Naive thymus-derived CD8-positive, alpha-beta T cell (primary cell): ENCODE data around the gene PPFIBP1. TPM values are rescaled to one million over a fixed set of nuclear protein-coding genes. Genes with fewer than 3 reads are reported as not detected.
"Not testable (repeated sequence)": the region's sequence is repeated elsewhere in the genome, so short reads cannot be mapped to it uniquely, and the experiment has no call there.

ENCODE experiments used
- ATAC-seq, 2 donors: fragments of 150-1000 bp; cut with Tn5 transposase in 1 of 2; sonication (Bioruptor Pico), chemical (Tn5 transposase) in 1 of 2; 1 replicate in 1 of 2; 2 replicates in 1 of 2; pipeline ENCODE4 v1.10.0; 2021; ENCODE audit warnings: mild to moderate bottlenecking in 2 of 2, moderate library complexity in 2 of 2
- POLR2A ChIA-PET: fragments of 350-600 bp; sonication (Branson Sonifier 250); formaldehyde crosslinking; loops from one replicate; lab custom pipeline; 2021; ENCODE audit warnings: antibody characterized with exemption; lab: Charles Lee
- DNase-seq, 10 donors: peaks; one replicate each; pipeline versions ENCODE4 v3.0.0 to v3.0.0-alpha.2; 2020 to 2022
- H3K27ac Mint-ChIP-seq, 10 donors: one replicate each; pipeline ENCODE4 v1.8.0; 2020 to 2022; ENCODE audit warnings: mild to moderate bottlenecking in 10 of 10, mixed read lengths in 10 of 10, moderate library complexity in 4 of 10, inconsistent platforms in 1 of 10
- H3K27me3 Mint-ChIP-seq, 5 donors: one replicate each; pipeline ENCODE4 v1.8.0; 2021 to 2022; ENCODE audit warnings: mixed read lengths in 5 of 5
- H3K36me3 Mint-ChIP-seq, 3 donors: one replicate each; pipeline ENCODE4 v1.8.0; 2020 to 2022; ENCODE audit warnings: mixed read lengths in 3 of 3, mild to moderate bottlenecking in 2 of 3, inconsistent platforms in 1 of 3
- H3K4me1 Mint-ChIP-seq, 4 donors: one replicate each; pipeline ENCODE4 v1.8.0; 2021 to 2022; ENCODE audit warnings: mixed read lengths in 4 of 4
- H3K4me3 Mint-ChIP-seq, 10 donors: one replicate each; pipeline ENCODE4 v1.8.0; 2020 to 2022; ENCODE audit warnings: mild to moderate bottlenecking in 10 of 10, mixed read lengths in 10 of 10, moderate library complexity in 6 of 10, inconsistent platforms in 1 of 10
- H3K9me3 Mint-ChIP-seq, 9 donors: one replicate each; pipeline ENCODE4 v1.8.0; 2020 to 2022; ENCODE audit warnings: mixed read lengths in 9 of 9, mild to moderate bottlenecking in 3 of 9, inconsistent platforms in 1 of 9, moderate library complexity in 1 of 9
- polyA plus RNA-seq, 3 donors: library from polyadenylated mRNA; unstranded; fragments of 300-500 nt; fragmentation: Illumina TruSeq; gene quantifications; one replicate each; pipeline ENCODE4 v1.2.3, GENCODE V29; 2021
- total RNA-seq, 8 experiments: library from RNA in 2 of 8; stranded (reverse) in 2 of 8; gene quantifications; one replicate each; pipeline ENCODE4 v1.2.3 and lab custom pipeline; 2021 to 2026

Gene PPFIBP1
- total and polyA plus RNA-seq, 5 experiments from 2014 or later: 3.8 to 9.2 (median 4.1) TPM

DNA sequence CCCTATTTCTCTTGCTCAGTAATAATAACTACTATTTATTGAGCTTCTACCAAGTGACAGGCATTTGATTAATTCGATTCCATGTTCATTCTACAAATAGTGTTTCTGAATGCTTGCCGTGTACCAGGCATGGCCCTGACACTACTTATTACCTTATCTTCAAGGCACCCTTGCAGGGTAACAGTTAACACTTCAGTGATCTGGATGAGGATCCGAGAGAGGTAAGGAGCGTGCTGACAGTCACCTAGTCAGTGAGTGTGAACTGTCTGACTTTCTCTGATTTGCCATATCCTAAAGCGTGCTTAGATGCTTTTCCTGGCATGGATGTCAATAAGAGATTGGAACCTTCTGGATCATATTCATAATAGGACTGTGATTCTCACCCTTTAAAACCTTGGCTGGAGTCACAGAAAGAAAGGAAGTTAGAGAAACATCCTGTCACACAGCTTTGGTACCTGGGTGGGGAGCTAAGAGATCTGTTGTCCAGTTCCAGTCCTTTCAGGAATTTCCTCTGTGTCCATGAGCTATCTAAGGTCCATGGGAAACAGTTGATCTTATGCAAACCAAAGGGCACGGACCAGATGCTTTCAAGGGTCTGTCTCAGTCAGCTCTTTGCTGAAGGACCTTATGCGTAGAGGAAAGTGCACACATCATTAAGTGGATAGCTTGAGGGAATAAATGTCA, 54.8 kb downstream of the PPFIBP1 start:
- H3K4me3 Mint-ChIP-seq: no peak overlapping the region
- no peak for DNase-seq
- H3K4me1 Mint-ChIP-seq: peaks cover 2 to 26% (median 13%) of the 10 kb centered on the region in 4 donors
- peaks cover 0 to 8% (median 0%) of the 10 kb centered on the region in 3 donors for H3K36me3 Mint-ChIP-seq
- H3K9me3 Mint-ChIP-seq: no peaks in the 10 kb centered on the region
- H3K27me3 Mint-ChIP-seq: no peaks in the 10 kb centered on the region
- ATAC-seq: no peak
- H3K27ac Mint-ChIP-seq: peak overlapping the region in 1 of 10 donors; percentile 7
- POLR2A ChIA-PET: no interaction called here

DNA sequence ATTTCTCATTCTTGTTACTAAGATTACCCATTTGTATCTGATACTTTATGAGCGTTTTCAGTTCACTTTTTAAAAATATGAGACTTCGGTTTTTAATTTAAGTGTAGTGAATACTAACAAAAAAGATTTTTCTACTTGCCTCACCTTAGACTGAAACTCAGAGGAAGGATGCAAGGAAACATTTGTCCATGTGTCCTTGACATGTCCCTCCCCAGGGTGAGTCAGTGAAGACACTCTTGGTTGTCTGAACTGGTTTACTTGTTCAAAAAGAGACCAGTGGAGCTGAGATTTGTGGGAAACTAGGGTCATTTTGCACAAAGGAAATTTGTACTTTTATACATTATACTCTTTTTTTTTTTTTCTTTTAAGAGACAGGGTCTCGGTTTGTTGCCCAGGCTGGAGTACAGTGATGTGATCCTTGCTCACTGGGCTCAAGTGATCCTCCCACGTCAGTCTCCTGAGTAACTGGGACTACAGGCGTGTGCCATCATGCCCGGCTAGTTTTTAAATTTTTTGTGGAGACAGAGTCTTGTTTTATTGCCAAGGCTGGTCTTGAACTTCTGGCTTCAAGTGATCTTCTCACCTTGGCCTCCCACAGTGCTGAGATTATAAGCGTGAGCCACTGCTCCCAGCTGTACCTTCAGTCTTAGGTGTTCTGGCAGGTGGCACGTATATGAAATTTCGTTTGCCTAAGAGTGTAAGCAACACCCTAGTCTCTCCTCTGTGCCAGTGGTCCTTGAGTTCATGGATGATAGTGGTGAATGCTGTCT, 56.7 kb downstream of the PPFIBP1 start:
- POLR2A ChIA-PET: no interaction called here
- peak overlapping the region in 1 of 10 donors; percentile 57 for H3K27ac Mint-ChIP-seq

DNA sequence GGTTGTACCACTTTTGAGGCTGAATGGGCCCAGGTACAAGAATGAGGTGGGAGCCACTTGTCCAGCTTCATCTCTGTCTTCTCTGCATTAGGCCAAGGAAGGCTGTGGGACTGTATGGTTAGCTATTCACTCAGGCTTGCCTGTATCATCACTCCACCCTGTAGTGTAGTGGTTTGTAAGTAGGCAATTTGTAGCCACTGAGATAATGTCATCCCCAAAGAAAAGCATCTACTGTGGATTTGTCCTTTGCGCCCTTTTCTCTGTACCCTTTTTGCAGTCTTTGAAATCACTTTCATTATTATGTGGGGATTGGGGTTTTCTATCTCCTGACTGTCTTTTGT, 57.3 kb downstream of the PPFIBP1 start:
- H3K36me3 Mint-ChIP-seq, H3K27me3 Mint-ChIP-seq, H3K27ac Mint-ChIP-seq, ATAC-seq, H3K9me3 Mint-ChIP-seq, H3K4me3 Mint-ChIP-seq, POLR2A ChIA-PET, DNase-seq: not testable (repeated sequence)
- peaks cover 2 to 24% (median 9%) of the 10 kb centered on the region in 4 donors for H3K4me1 Mint-ChIP-seq

More for the DNA sequence above, 56.7 kb downstream of the PPFIBP1 start:
- peaks cover 2 to 22% (median 9%) of the 10 kb centered on the region in 4 donors for H3K4me1 Mint-ChIP-seq
- H3K4me3 Mint-ChIP-seq: no peak overlapping the region
- DNase-seq (no peak), ATAC-seq (no peak)
- H3K36me3 Mint-ChIP-seq: peaks cover 0 to 8% (median 0%) of the 10 kb centered on the region in 3 donors
- H3K9me3 Mint-ChIP-seq: no peaks in the 10 kb centered on the region
- H3K27me3 Mint-ChIP-seq: no peaks in the 10 kb centered on the region

DNA sequence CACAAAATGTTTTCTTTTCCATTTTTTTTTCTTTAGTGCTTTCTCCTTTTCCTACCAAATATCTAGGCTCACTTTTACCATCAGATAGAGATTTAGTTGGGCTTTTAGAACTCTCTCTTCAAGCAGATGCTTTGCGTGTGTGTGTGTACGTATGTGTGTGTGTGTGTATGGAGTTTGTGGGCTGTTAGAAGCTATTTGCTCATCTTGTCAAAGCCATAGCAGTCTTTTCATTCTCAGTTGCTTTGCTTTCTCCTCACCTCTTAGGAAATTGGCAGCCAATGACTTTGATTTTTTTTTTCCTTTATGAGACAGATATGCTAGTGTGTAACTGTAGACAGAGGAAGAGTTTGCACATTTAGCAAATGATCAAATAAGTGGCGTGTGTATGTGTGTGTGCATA, 57.8 kb downstream of the PPFIBP1 start:
- H3K9me3 Mint-ChIP-seq, H3K36me3 Mint-ChIP-seq, H3K27me3 Mint-ChIP-seq, DNase-seq, H3K27ac Mint-ChIP-seq, ATAC-seq, H3K4me3 Mint-ChIP-seq, POLR2A ChIA-PET: not testable (repeated sequence)
- peaks cover 2 to 24% (median 7%) of the 10 kb centered on the region in 4 donors for H3K4me1 Mint-ChIP-seq

DNA sequence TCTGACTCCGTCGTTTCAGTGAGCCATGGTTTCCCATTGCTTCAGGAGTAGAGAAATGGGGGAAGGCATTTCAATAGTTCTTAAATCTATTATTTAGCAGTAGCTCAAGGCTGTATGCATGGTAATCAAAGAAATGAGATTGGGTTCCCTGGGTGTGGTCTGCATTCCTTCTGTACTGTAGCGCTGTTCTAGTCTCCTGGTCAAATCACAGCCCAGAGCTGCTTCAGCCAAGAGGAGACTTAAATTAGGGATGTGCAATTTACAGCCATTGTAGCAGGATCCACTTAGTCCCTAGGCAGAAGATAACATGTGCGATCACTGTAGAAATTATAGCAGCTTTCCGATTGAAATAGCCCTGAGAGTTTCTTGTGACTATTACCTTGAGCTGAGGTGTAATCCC, 58.4 kb downstream of the PPFIBP1 start:
- ATAC-seq, H3K4me3 Mint-ChIP-seq, H3K27ac Mint-ChIP-seq, POLR2A ChIA-PET, DNase-seq, H3K27me3 Mint-ChIP-seq, H3K9me3 Mint-ChIP-seq, H3K36me3 Mint-ChIP-seq: not testable (repeated sequence)
- H3K4me1 Mint-ChIP-seq: peaks cover 2 to 24% (median 6%) of the 10 kb centered on the region in 4 donors

DNA sequence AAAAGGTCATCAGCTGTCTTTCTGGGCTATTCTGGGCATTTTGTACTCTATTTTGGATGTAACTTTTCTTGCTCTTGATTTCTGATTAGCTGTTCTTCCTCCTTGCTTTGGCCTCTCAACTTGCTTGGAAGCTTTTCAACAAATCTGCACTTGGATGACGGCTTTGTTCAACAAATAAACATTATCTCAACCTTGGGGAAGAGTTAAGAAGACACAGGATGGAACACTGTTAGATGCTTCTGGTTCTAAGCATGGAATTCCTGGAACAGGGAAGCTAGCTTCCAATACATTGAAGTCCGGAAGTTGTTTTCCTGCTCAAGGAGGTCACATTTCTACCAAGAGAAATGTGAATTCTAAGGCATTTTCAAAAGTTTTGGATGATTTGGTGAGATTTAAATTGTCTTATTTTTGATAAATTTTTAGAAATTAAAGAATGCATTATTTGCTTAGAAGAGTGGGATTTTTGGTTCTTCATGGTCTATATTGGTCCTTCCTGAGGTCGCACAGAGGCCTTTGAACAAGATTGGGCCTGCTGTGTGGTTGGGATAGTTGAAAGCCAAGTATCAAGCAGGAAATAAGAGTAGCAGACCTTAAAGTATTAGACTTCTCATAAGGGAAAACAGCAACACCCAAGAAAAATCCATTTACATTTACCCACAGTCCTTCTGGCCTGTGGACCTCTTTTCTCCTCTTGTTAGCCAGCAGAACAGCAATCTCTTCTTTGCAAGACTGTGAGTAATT, 59.2 kb downstream of the PPFIBP1 start:
- Mint-ChIP-seq H3K4me3 (no peak overlapping the region), H3K4me1 (peaks cover 6 to 31% (median 11%) of the 10 kb centered on the region in 4 donors), H3K9me3 (no peaks in the 10 kb centered on the region), H3K36me3 (peaks cover 0 to 8% (median 0%) of the 10 kb centered on the region in 3 donors), H3K27ac (no peak overlapping the region), H3K27me3 (no peaks in the 10 kb centered on the region)
- POLR2A ChIA-PET: no interaction called here
- no peak for ATAC-seq
- no peak for DNase-seq

DNA sequence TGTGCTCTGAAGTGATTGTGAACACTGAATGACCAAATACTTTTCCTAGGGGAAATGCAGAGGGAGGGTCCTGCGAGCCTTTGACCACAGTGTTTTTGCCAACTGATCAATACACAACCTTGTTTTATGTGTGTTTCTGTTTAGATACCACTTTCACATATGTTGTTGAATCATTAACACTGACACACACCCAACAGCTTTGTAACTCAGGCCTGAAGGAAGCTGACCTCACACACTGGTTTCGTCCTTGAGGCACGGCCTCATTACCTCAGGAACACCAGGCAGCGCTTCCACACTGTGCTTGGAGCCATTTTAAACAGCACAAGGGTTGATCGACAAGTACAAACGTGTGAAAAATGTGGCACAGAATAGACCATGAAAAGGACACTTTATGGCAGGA, 60.0 kb downstream of the PPFIBP1 start:
- peaks cover 6 to 31% (median 15%) of the 10 kb centered on the region in 4 donors for H3K4me1 Mint-ChIP-seq
- no peak overlapping the region for H3K4me3 Mint-ChIP-seq
- no peak for ATAC-seq
- POLR2A ChIA-PET: no interaction called here
- peaks cover 0 to 4% (median 0%) of the 10 kb centered on the region in 3 donors for H3K36me3 Mint-ChIP-seq
- no peak for DNase-seq
- no peak overlapping the region for H3K27ac Mint-ChIP-seq
- H3K9me3 Mint-ChIP-seq: no peaks in the 10 kb centered on the region
- H3K27me3 Mint-ChIP-seq: no peaks in the 10 kb centered on the region

DNA sequence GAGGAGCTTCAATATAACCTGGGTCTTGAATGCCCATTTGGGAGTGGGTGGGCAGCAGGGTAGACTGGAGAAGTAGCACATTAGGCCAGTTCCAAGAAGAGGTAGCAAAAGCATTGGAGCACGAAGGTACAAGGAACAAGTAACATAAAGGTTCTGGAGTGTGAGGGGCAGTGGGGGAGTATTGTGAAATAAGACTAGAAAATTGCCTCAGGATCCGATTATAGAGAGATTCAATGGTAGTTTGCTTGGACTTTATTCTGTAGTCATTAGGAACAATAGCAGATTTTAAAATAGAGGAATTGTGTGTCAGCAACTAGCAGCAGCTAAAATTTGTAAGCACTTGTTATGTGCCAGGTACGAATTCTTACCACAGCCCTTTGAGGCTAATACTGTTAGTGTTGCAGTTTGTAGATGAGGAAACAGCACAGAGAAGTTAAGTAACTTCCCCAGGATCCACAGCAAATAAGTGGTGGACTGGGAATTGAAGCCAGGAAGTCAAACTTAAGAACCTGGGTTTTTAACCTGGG, 61.8 kb downstream of the PPFIBP1 start:
- no peaks in the 10 kb centered on the region for H3K27me3 Mint-ChIP-seq
- POLR2A ChIA-PET: no interaction called here
- H3K4me1 Mint-ChIP-seq: peaks cover 6 to 25% (median 11%) of the 10 kb centered on the region in 4 donors
- no peaks in the 10 kb centered on the region for H3K9me3 Mint-ChIP-seq
- DNase-seq: no peak
- H3K36me3 Mint-ChIP-seq: peaks cover 0 to 4% (median 0%) of the 10 kb centered on the region in 3 donors
- no peak for ATAC-seq
- H3K4me3 Mint-ChIP-seq: no peak overlapping the region
- peak overlapping the region in 1 of 10 donors; percentile 26 for H3K27ac Mint-ChIP-seq

DNA sequence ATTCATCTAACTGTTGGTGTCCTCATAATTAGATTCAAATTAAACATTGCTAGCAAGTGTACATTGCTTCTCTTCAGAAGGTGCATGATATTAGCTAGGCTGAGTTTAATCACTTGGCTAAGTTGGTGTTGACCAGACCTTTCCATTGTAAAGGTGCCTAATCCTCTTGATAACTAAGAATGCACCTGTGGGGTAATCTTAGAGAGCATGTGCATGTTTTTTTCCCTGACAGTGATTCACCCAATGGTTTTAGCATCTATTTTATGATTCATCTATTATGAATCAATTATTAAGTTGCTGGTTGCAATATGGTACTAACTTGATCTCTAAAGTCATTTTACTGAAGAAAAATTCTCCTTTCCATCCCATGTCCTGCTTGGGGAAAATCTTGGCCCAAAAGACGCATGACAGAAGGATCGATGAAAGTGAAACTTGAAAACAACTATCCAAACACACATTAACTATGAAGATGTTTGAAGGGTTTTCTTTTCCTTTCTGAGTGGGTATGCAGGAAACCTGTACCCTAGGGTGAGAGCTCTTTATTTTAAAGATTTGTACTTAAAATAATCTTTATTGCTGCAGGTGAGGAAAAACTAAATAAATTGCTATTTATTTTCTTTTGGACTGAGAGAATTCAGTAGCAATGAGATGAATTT, 64.2 kb downstream of the PPFIBP1 start:
- Mint-ChIP-seq H3K27ac (peak overlapping the region in 3 of 10 donors; percentile 3 to 6 (median 6)), H3K4me3 (peak overlapping the region in 9 of 10 donors; percentile 24 to 59 (median 50)), H3K4me1 (peaks cover 6 to 17% (median 11%) of the 10 kb centered on the region in 4 donors)
- H3K9me3 Mint-ChIP-seq, H3K27me3 Mint-ChIP-seq, H3K36me3 Mint-ChIP-seq, POLR2A ChIA-PET, DNase-seq, ATAC-seq: not testable (repeated sequence)

DNA sequence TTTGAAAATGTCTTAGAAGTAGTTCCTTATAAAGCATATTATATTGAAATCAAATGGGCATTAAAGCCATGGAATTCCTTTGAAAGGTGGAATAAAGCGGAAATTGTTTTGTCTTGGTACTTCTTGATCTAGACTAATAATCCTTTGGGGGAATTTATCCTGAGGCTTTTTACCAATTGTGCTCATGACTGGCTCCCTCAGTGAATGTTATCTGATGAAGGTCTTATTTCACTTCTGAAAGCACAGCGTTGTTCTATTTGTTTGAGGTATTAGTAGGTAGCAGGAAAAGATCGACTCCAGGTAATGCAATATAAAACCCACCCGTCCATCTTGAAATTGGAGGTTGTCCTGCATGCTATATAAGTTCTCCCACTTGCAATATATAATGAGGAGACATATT, 64.8 kb downstream of the PPFIBP1 start:
- Mint-ChIP-seq H3K4me3 (peak overlapping the region in 3 of 10 donors; percentile 24 to 57 (median 50)), H3K27me3 (no peaks in the 10 kb centered on the region), H3K36me3 (peaks cover 0 to 1% (median 0%) of the 10 kb centered on the region in 3 donors), H3K4me1 (peaks cover 6 to 17% (median 11%) of the 10 kb centered on the region in 4 donors), H3K27ac (no peak overlapping the region), H3K9me3 (no peaks in the 10 kb centered on the region)
- no peak for DNase-seq
- no peak for ATAC-seq
- POLR2A ChIA-PET: no interaction called here

DNA sequence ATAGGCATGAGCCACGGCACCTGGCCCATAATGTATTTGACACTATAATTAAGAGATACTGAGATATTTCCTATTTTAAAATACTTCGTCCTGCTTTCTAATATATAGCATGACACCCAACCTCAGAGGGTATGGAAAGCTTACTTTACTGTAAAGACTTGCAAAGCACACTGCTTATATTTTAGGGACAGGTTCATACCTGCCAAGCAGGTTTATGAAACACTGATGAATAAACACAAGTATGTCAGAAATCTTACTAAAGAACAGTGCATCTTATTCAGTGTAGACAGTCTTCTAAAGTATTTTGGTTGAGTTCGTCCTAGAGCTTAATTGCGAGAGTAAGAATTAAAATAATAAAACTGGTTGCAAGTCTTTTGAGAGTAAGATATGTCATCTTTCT, 65.4 kb downstream of the PPFIBP1 start:
- Mint-ChIP-seq H3K27ac (no peak overlapping the region), H3K9me3 (no peaks in the 10 kb centered on the region), H3K27me3 (no peaks in the 10 kb centered on the region), H3K4me3 (no peak overlapping the region), H3K36me3 (no peaks in the 10 kb centered on the region), H3K4me1 (peaks cover 6 to 17% (median 11%) of the 10 kb centered on the region in 4 donors)
- DNase-seq: no peak
- ATAC-seq: no peak
- POLR2A ChIA-PET: no interaction called here

DNA sequence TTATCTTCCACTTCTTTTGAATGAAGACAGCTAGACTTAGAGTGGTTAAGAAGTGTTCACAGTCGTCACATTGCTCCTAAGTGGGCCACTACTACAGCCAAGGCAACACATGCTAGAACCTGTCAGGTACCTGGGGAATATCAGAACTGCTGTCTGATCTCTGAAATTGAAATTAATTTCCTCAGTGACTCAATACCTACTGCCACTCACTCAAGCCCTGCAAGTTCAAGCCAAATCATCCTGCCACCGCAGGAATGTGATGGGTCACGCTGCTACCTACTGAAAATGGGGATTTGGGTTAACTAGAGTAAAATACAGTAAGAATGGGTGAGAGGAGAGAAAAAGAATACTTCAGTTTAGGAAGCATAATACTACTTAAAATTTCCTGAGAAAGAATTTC, 67.7 kb downstream of the PPFIBP1 start:
- H3K27me3 Mint-ChIP-seq, ATAC-seq, H3K4me3 Mint-ChIP-seq, DNase-seq, H3K27ac Mint-ChIP-seq, H3K36me3 Mint-ChIP-seq, H3K9me3 Mint-ChIP-seq, POLR2A ChIA-PET: not testable (repeated sequence)
- H3K4me1 Mint-ChIP-seq: peaks cover 1 to 12% (median 9%) of the 10 kb centered on the region in 4 donors
